CD4-positive, alpha-beta T cell (primary cell): ENCODE data around the gene TP53I13. TPM values are rescaled to one million over a fixed set of nuclear protein-coding genes. Genes with fewer than 3 reads are reported as not detected.

ENCODE experiments used
- ATAC-seq: fragments of 200-7000 bp; cut with Tn5 transposase; one replicate; pipeline ENCODE4 v1.10.0; 2022; ENCODE audit warnings: mild to moderate bottlenecking; ENCODE audit not compliant: poor library complexity
- CTCF ChIA-PET: fragments of 350-600 bp; sonication (Branson Sonifier 250); formaldehyde crosslinking; loops from one replicate; lab custom pipeline; 2021; ENCODE audit warnings: antibody characterized with exemption, inconsistent platforms; lab: Charles Lee
- POLR2A ChIA-PET: fragments of 350-600 bp; sonication (Branson Sonifier 250); formaldehyde crosslinking; loops from one replicate; lab custom pipeline; 2021; ENCODE audit warnings: antibody characterized with exemption, inconsistent platforms; lab: Charles Lee
- DNase-seq, 14 experiments: peaks; one replicate each; pipeline ENCODE4 v3.0.0-alpha.2; 2013 to 2020; ENCODE audit warnings: mixed read lengths in 2 of 14
- H3K27ac ChIP-seq, 2 donors: one replicate each; pipeline versions ENCODE4 v1.5.1 to v1.7.0; 2013; ENCODE audit warnings: low read length in 2 of 2, low read depth in 1 of 2, mild to moderate bottlenecking in 1 of 2
- H3K27me3 ChIP-seq, 2 experiments: 1 replicate in 1 of 2; 2 replicates in 1 of 2; pipeline versions ENCODE4 v1.6.1 to v1.7.0; 2013; ENCODE audit warnings: low read length in 2 of 2, control low read depth in 1 of 2, mild to moderate bottlenecking in 1 of 2, moderate library complexity in 1 of 2; ENCODE audit not compliant: insufficient read depth in 2 of 2, control insufficient read depth in 1 of 2
- H3K36me3 ChIP-seq: one replicate; pipeline ENCODE4 v1.6.1; 2013; ENCODE audit warnings: low read length, control low read depth; ENCODE audit not compliant: insufficient read depth
- H3K4me1 ChIP-seq: one replicate; pipeline ENCODE4 v1.6.1; 2013; ENCODE audit warnings: low read length, control low read depth; ENCODE audit not compliant: insufficient read depth
- H3K4me3 ChIP-seq: one replicate; pipeline ENCODE4 v1.5.1; 2013; ENCODE audit warnings: mild to moderate bottlenecking, low read length, moderate library complexity
- H3K9me3 ChIP-seq, 2 experiments: 1 replicate in 1 of 2; 2 replicates in 1 of 2; pipeline versions ENCODE4 v1.6.1 to v1.7.0; 2013; ENCODE audit warnings: low read length in 2 of 2, mild to moderate bottlenecking in 2 of 2, control low read depth in 1 of 2, moderate library complexity in 1 of 2; ENCODE audit not compliant: control insufficient read depth in 1 of 2, insufficient read depth in 1 of 2
- H3K27ac Mint-ChIP-seq: one replicate; pipeline ENCODE4 v1.8.0; 2020; ENCODE audit warnings: mixed read lengths
- H3K27me3 Mint-ChIP-seq: one replicate; pipeline ENCODE4 v1.8.0; 2021; ENCODE audit warnings: mixed read lengths
- H3K36me3 Mint-ChIP-seq: one replicate; pipeline ENCODE4 v1.8.0; 2021; ENCODE audit warnings: low read depth, mixed read lengths
- H3K4me1 Mint-ChIP-seq: one replicate; pipeline ENCODE4 v1.8.0; 2021; ENCODE audit warnings: low read depth, mixed read lengths
- H3K4me3 Mint-ChIP-seq: one replicate; pipeline ENCODE4 v1.8.0; 2020; ENCODE audit warnings: mild to moderate bottlenecking, mixed read lengths
- H3K9me3 Mint-ChIP-seq: one replicate; pipeline ENCODE4 v1.8.0; 2020; ENCODE audit warnings: mixed read lengths
- intact Hi-C, 2 experiments: fragments of 100-400 bp; cut with DNase I in 1 of 2; cut with micrococcal nuclease in 1 of 2; formaldehyde crosslinking; loops; one replicate each; pipeline versions ENCODE4 v1.15.1 to v1.9.0; 2023 to 2025; cut with DNase I, micrococcal nuclease
- total RNA-seq, 174 experiments: library from RNA in 2 of 174; stranded (reverse) in 2 of 174; gene quantifications; one replicate each; pipeline ENCODE4 v1.2.3 and lab custom pipeline; 2021 to 2026
- TF ChIP-seq, protein P1 (sequence below): fragments of 200-600 bp; IDR thresholded peaks from one replicate; pipeline ENCODE4 v1.8.0; 2022; ENCODE audit warnings: antibody characterized with exemption, mild to moderate bottlenecking

Gene TP53I13
- total RNA-seq, 2 experiments from 2014 or later = 45.8 to 47.7 TPM

DNA sequence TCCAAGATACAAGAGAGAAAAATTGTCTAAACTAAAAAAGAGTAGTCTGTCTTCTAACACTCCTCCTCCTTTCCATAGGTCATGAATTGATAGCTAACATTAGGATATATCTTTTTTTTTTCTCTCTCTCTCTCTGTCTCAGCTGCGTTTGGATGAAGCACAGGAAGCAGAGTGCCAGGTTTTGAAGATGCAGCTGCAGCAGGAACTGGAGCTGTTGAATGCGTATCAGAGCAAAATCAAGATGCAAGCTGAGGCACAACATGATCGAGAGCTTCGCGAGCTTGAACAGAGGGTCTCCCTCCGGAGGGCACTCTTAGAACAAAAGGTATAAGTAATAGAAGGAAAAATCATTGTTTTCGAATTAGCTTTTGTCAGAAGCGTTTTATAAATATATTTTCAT, 34.5 kb upstream of the TP53I13 start:
- no peak overlapping the region for H3K4me3 ChIP-seq
- H3K27me3 ChIP-seq = no peaks in the 10 kb centered on the region
- Mint-ChIP-seq H3K4me3 (no peak overlapping the region), H3K27ac (no peak overlapping the region), H3K9me3 (no peaks in the 10 kb centered on the region), H3K27me3 (no peaks in the 10 kb centered on the region), H3K4me1 (no peaks in the 10 kb centered on the region), H3K36me3 (peaks cover 61% of the 10 kb centered on the region)
- H3K27ac ChIP-seq = no peak overlapping the region
- ATAC-seq = no peak
- no peak for DNase-seq
- TF ChIP-seq, protein P1, sequence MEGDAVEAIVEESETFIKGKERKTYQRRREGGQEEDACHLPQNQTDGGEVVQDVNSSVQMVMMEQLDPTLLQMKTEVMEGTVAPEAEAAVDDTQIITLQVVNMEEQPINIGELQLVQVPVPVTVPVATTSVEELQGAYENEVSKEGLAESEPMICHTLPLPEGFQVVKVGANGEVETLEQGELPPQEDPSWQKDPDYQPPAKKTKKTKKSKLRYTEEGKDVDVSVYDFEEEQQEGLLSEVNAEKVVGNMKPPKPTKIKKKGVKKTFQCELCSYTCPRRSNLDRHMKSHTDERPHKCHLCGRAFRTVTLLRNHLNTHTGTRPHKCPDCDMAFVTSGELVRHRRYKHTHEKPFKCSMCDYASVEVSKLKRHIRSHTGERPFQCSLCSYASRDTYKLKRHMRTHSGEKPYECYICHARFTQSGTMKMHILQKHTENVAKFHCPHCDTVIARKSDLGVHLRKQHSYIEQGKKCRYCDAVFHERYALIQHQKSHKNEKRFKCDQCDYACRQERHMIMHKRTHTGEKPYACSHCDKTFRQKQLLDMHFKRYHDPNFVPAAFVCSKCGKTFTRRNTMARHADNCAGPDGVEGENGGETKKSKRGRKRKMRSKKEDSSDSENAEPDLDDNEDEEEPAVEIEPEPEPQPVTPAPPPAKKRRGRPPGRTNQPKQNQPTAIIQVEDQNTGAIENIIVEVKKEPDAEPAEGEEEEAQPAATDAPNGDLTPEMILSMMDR = no peak
- no peaks in the 10 kb centered on the region for H3K4me1 ChIP-seq
- peaks cover 48% of the 10 kb centered on the region for H3K36me3 ChIP-seq
- POLR2A ChIA-PET = interaction anchor here (0.7 kb wide), 2 partner anchors 164 to 608 kb away, joined by 3 read pairs; no protein-coding TSS in a partner anchor
- no peaks in the 10 kb centered on the region for H3K9me3 ChIP-seq
- CTCF ChIA-PET = interaction anchor here (0.8 to 1.6 kb wide), 2 partner anchors 25 to 164 kb away, joined by 3 to 4 read pairs; no protein-coding TSS in a partner anchor
- intact Hi-C loops = no loop called here

- Mint-ChIP-seq H3K27me3 (no peaks in the 10 kb centered on the region), H3K36me3 (peaks cover 47% of the 10 kb centered on the region), H3K9me3 (no peaks in the 10 kb centered on the region), H3K27ac (no peak overlapping the region), H3K4me3 (no peak overlapping the region), H3K4me1 (no peaks in the 10 kb centered on the region)
- no peaks in the 10 kb centered on the region for H3K4me1 ChIP-seq
- H3K27ac ChIP-seq = no peak overlapping the region
- TF ChIP-seq, protein P1 = no peak
- intact Hi-C loops = loop anchor here in 1 of 2 experiments (2.0 kb wide), 1 partner anchor 21 kb away; no protein-coding TSS in a partner anchor
- H3K27me3 ChIP-seq = no peaks in the 10 kb centered on the region
- H3K4me3 ChIP-seq = no peak overlapping the region
- H3K36me3 ChIP-seq = peaks cover 31% of the 10 kb centered on the region
- no peak for DNase-seq
- ChIA-PET CTCF (interaction anchor here (1.0 kb wide), 1 partner anchor 23 kb away, joined by 3 read pairs; the partner anchor contains the start of gene ABHD15), POLR2A (no interaction called here)
- H3K9me3 ChIP-seq = no peaks in the 10 kb centered on the region
- ATAC-seq = no peak
Measured at GRCh38 chr17:29544066-29544465, 24.4 kb upstream of the TP53I13 start.

- Histone ChIP-seq H3K27ac (no peak overlapping the region), H3K36me3 (peaks cover 29% of the 10 kb centered on the region), H3K4me3 (no peak overlapping the region), H3K4me1 (peaks cover 3% of the 10 kb centered on the region), H3K27me3 (no peaks in the 10 kb centered on the region), H3K9me3 (no peaks in the 10 kb centered on the region)
- H3K9me3 Mint-ChIP-seq = no peaks in the 10 kb centered on the region
- H3K36me3 Mint-ChIP-seq = peaks cover 38% of the 10 kb centered on the region
- no peak for ATAC-seq
- intact Hi-C loops = no loop called here
- DNase-seq = no peak
- H3K27me3 Mint-ChIP-seq = no peaks in the 10 kb centered on the region
- H3K27ac Mint-ChIP-seq = no peak overlapping the region
- TF ChIP-seq, protein P1 = no peak
- no peak overlapping the region for H3K4me3 Mint-ChIP-seq
- ChIA-PET POLR2A (no interaction called here), CTCF (interaction anchor here (1.4 kb wide), 1 partner anchor 9 kb away, joined by 3 read pairs; no protein-coding TSS in a partner anchor)
- no peaks in the 10 kb centered on the region for H3K4me1 Mint-ChIP-seq
Measured at GRCh38 chr17:29546085-29546484, 22.4 kb upstream of the TP53I13 start.
